Muscle of back (tissue), 11 donors: Measurements from ENCODE around the gene NSDHL. TPM values are rescaled to one million over a fixed set of nuclear protein-coding genes. Genes with fewer than 3 reads are reported as not detected.
A peak's percentile ranks its signal among the peaks of the same experiment; 100 is the strongest.

ENCODE experiments used
- DNase-seq, 3 donors: peaks; one replicate each; pipeline versions ENCODE4 v3.0.0 to v3.0.0-alpha.2; 2013
- polyA plus RNA-seq, 10 donors: library from polyadenylated mRNA; unstranded; fragments of 120-200 nt; gene quantifications; one replicate each; pipeline ENCODE4 v1.2.1, GENCODE V29; 2013; ENCODE audit not compliant: insufficient read length in 10 of 10

Gene NSDHL
- polyA plus RNA-seq, 10 donors, result 9.7 to 19.8 (median 11.9) TPM

GRCh38 chrX:152842772-152843338 lies 12.0 kb downstream of the NSDHL start:
- no peak for DNase-seq

GRCh38 chrX:152843852-152844251 lies 13.0 kb downstream of the NSDHL start:
- DNase-seq, result no peak

- DNase-seq, result no peak
Measured at GRCh38 chrX:152844256-152844655, 13.4 kb downstream of the NSDHL start.

GRCh38 chrX:152845618-152846240 lies 14.9 kb downstream of the NSDHL start:
- DNase-seq, result no peak

GRCh38 chrX:152847281-152847680 lies 16.4 kb downstream of the NSDHL start:
- no peak for DNase-seq

- DNase-seq, result no peak
Measured at GRCh38 chrX:152850465-152850864, 19.6 kb downstream of the NSDHL start.

GRCh38 chrX:152853986-152854385 lies 23.1 kb downstream of the NSDHL start:
- no peak for DNase-seq

- no peak for DNase-seq
Measured at GRCh38 chrX:152861116-152861515, 30.3 kb downstream of the NSDHL start.

- DNase-seq, result no peak
Measured at GRCh38 chrX:152861826-152862225, 31.0 kb downstream of the NSDHL start.

GRCh38 chrX:152865232-152865920 lies 34.5 kb downstream of the NSDHL start:
- peak in 1 of 3 donors; percentile 5 for DNase-seq

GRCh38 chrX:152866386-152866785 lies 35.5 kb downstream of the NSDHL start:
- DNase-seq, result no peak

- DNase-seq, result no peak
Measured at GRCh38 chrX:152869972-152870371, 39.1 kb downstream of the NSDHL start.

- DNase-seq, result no peak
Measured at GRCh38 chrX:152871260-152871659, 40.4 kb downstream of the NSDHL start.

- DNase-seq, result no peak
Measured at GRCh38 chrX:152872522-152872921, 41.7 kb downstream of the NSDHL start.

- no peak for DNase-seq
Measured at GRCh38 chrX:152873361-152873760, 42.5 kb downstream of the NSDHL start.

GRCh38 chrX:152876931-152877840 lies 46.3 kb downstream of the NSDHL start:
- DNase-seq, result no peak

GRCh38 chrX:152878976-152879755 lies 48.3 kb downstream of the NSDHL start:
- DNase-seq, result no peak

GRCh38 chrX:152881289-152881688 lies 50.4 kb downstream of the NSDHL start:
- DNase-seq, result no peak

- DNase-seq, result no peak
Measured at GRCh38 chrX:152884171-152884570, 53.3 kb downstream of the NSDHL start.

GRCh38 chrX:152886716-152887115 lies 55.9 kb downstream of the NSDHL start:
- DNase-seq, result no peak

- no peak for DNase-seq
Measured at GRCh38 chrX:152892499-152892898, 61.6 kb downstream of the NSDHL start.
